ENCODE results near the gene PPARG. TPM values are rescaled to one million over a fixed set of nuclear protein-coding genes. Genes with fewer than 3 reads are reported as not detected.
A peak's percentile ranks its signal among the peaks of the same experiment; 100 is the strongest.

Gene PPARG
- total and polyA plus RNA-seq, 2 of the 13 experiments (the other 11 are each of a cell fraction or from before 2014, with no cell fraction given) = 13.9 to 58.3 TPM

DNA sequence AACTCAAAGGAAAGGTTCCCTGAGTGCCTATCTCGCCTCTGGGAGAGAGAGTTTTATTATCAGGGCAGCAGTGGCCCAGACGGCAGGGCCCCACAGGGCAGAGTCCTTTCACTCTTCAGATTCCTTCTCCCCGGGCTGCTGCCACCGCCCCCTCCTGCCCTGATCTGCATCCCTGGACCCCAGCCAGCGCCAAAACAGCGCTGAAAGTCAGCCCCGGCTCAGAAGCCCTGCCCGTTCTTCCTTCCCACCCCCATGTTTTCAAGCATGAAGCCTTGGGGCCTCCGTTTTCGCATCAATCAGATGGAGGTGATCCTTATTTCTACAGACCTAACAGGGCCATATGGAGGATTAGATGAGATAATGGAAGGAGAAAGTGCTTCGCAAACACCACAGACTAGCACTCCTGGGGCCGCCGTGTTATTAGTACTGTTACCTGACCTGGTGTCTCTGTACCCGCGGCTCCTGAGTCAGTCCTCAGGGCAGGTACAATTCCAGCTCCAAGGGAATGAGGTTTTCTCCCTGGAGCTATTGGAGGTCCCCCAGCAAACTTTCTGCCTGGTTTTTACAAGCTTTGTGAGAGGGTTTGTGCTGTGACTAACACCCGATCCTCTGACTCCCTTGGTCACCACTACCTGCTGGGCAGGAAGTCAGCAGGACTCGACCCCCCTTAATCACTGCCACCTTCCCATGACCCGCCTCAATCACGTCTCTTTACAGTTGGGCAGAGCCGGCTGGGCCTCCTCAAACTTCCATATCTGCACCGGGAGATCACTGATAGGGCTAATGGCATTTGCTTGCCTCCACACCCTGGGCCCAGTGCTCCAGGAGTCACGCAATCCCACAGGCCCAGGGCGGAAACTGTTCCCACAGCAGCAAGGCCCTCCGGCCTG, 156.0 kb downstream of the PPARG start (continued):
- TF ChIP-seq CC2D1A (CRISPR knock-in tag; IDR thresholded peaks at IDR 0.05) (no peak), CENPX (CRISPR knock-in tag; IDR thresholded peaks at IDR 0.05) (no peak), RAD21 (CRISPR knock-in tag; IDR thresholded peaks at IDR 0.05) (peak; percentile 34), ZNF781 (CRISPR knock-in tag; IDR thresholded peaks at IDR 0.05; ENCODE audit: borderline replicate concordance, not compliant biosample characterization) (no peak), ZNF101 (CRISPR knock-in tag; IDR thresholded peaks at IDR 0.05; ENCODE audit: borderline replicate concordance, low read depth) (no peak), ZNF672 (CRISPR knock-in tag; IDR thresholded peaks at IDR 0.05) (no peak), ARHGAP35 (CRISPR knock-in tag; IDR thresholded peaks at IDR 0.05; ENCODE audit: borderline replicate concordance) (no peak), BCLAF1 (IDR thresholded peaks at IDR 0.05) (no peak), DMAP1 (CRISPR knock-in tag; IDR thresholded peaks at IDR 0.05) (peak; percentile 64; the same call in 1 of the 2 replicates), TMF1 (CRISPR knock-in tag; IDR thresholded peaks at IDR 0.05; ENCODE audit: low read depth) (no peak), ADNP (CRISPR knock-in tag; IDR thresholded peaks at IDR 0.05) (no peak), CBX5 (CRISPR knock-in tag; IDR thresholded peaks at IDR 0.05; ENCODE audit: borderline replicate concordance) (0 out of 2 replicates have a peak, but pooled peaks have one; percentile 21), MAFF (IDR thresholded peaks at IDR 0.05; ENCODE audit: low read depth, low read length) (no peak), ZNF501 (CRISPR knock-in tag; IDR thresholded peaks at IDR 0.05) (peak; percentile 64; the same call in 1 of the 2 replicates), JUND (CRISPR knock-in tag; IDR thresholded peaks at IDR 0.05) (no peak), MTA1 (CRISPR knock-in tag; IDR thresholded peaks at IDR 0.05; ENCODE audit: borderline replicate concordance) (peak; percentile 77; the same call in 1 of the 2 replicates), MED1 (CRISPR knock-in tag; IDR thresholded peaks at IDR 0.05) (peak; percentile 75), BCL3 (CRISPR knock-in tag; IDR thresholded peaks at IDR 0.05) (no peak; the same call in 1 of the 2 replicates)
- TF ChIP-seq, protein P1, sequence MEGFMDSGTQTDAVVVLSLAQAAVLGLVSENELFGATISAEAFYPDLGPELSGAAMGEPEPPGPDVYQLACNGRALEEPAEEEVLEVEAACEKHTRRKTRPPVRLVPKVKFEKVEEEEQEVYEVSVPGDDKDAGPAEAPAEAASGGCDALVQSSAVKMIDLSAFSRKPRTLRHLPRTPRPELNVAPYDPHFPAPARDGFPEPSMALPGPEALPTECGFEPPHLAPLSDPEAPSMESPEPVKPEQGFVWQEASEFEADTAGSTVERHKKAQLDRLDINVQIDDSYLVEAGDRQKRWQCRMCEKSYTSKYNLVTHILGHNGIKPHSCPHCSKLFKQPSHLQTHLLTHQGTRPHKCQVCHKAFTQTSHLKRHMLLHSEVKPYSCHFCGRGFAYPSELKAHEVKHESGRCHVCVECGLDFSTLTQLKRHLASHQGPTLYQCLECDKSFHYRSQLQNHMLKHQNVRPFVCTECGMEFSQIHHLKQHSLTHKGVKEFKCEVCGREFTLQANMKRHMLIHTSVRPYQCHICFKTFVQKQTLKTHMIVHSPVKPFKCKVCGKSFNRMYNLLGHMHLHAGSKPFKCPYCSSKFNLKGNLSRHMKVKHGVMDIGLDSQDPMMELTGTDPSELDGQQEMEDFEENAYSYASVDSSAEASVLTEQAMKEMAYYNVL (CRISPR knock-in tag; IDR thresholded peaks at IDR 0.05; ENCODE audit: borderline replicate concordance) = peak; percentile 0; the same call in 1 of the 2 replicates

All from HepG2 (cell line).